DMS114 treated with DMSO at 0.1 percent for 48 hours (cell line): ENCODE results near the gene SLX4IP.

Experiments used
- DNase-seq: peaks from one replicate; lab custom pipeline; 2025; ENCODE audit not compliant: unreplicated experiment; lab: John Stamatoyannopoulos, UW

The SLX4IP gene

DNA sequence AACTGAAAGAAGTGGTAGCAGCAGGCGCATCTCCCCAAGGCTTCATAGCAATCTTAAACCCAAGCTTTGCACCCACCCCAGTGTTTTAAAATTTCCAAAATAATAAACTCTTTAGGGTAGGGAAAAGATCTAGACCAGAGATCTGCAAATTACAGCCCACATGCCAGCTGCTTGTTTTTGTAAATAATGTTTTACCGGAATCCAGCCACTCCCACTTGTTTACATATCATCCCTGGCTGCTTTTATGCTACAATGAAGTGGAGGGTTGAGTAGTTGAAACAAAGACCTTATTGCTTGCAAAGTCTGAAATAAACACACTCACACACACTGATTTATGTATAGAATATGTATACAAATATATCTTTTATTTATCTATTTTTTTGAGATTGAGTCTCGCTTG is 30.0 kb downstream of the SLX4IP start:
- DNase-seq: no peak

DNA sequence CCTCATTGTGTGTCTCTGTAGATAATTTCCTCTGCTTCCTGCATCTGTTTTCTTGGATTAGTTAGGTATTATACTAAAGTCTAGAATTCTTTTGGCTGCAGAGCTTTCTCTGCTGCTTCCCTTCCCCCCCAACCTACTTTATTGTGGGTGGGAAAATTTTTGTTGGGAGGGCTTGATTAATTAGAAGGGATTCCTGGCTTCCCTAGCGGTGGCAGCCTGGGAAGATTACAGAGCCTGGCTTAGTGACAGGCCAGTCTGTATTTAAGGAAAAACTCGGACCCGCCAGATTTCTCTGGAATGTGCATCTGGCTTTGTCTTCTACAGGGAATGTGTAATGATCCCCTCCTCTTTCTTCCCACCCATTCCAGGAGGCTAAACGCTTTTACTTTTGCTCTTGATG is 31.2 kb downstream of the SLX4IP start:
- DNase-seq: no peak

DNA sequence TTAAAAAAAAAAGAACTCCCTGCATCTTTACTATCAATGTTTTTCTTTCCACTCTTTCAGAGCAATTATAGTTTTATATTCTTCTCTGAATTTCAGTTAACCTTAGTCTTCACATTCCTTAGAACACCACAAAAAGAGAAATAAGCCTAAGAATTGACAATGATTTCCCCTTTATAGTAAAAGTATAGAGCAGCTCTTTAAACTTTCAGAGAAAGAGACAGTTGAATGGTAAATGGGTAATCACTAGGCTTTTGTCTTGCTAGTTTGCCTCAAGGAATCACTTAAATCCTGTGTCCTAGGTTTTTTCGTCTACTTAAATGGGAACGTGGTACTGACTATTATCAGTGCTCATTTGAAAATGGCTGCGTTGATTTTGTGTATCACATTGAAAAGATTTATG is 31.8 kb downstream of the SLX4IP start:
- DNase-seq: no peak

DNA sequence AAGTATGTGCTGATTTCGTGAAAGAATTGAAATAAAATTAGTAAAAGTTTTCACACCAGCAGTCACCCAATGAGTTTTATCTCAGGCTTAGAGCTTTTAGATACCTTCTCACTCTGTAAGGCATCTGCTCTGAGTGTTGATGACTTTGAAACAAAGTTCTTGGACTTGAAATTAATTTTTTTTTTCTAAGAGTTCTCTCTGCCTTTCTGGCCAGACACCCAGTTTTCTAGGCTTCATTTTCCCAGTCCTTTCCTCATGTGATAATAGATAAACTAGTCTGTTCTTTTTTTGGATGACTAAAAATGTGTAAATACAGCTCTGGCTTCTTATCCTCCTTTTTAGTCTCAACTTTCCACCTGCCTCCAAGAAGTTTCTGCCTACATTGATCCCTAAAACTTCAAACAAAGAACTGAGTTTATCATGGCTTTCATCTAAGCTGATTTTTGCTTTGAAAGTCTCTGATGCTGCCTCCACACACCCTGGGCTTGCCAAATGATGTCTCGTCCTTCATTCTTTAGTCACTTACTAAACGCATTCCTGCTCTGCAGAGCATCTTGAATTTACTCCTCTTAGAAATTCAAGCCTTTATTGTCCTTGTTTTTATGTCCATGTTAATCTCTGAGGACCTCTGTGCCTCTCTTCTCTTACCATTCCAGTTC is 32.7 kb downstream of the SLX4IP start:
- DNase-seq: no peak

DNA sequence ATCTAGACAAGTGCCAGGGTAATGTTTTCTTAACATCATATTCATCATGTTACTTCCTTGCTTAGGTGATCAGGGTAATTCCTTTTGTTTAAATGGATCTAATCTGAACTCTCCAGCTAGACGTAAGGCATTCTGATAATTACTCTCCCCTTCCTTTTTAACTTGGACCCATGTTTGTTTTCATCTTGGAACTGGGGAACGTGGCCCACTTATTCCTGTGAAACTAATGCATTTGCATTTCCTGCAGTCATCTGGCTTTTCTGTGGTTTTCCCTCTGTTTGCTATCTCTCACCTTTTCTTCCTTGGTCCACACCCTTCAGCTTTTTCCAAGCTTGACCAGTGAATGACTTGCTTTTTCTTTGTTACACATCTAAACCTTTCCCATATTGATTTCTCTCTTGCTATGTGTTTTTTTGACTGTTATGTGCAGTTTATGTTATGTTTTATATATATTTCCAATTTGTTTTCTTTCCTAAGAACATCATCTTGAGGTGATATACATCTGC is 33.3 kb downstream of the SLX4IP start:
- DNase-seq: no peak

DNA sequence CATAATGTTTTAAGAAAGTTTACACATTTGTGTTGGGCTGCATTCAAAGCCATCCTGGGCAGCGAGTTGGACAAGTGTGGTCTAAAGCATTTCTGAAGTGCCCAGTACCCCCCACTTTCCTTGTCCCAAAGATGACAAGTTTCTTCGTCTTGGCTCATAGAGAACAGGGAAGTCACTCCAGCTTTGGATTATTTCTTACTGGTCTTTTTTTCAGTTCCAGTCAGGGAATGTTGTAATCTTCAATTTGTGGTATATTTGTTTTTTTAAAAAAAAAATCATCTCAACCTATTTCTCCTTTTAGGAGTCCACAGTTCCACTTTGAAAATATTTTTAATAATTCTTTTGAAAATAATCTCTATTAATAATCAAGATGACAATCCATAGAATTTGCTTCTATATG is 34.0 kb downstream of the SLX4IP start:
- DNase-seq: no peak

DNA sequence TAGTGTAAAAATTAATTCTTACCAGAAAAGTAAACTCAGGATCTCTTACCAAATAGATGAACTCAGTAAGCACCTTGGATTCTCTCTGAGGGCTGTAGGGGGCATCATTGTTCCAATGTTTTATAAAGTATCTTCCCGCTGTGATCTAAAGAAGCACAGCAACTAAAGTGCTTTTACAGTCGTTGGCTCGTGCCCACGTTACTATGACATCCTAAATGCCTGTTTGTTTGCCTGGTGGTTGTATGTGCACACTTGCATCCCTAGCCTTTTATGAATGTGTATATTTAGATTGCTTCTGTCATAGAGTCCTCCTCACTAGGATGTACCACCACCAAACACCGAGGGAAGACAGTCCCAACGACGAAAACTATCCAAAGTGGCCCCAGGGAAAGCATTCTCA is 34.5 kb downstream of the SLX4IP start:
- no peak for DNase-seq

DNA sequence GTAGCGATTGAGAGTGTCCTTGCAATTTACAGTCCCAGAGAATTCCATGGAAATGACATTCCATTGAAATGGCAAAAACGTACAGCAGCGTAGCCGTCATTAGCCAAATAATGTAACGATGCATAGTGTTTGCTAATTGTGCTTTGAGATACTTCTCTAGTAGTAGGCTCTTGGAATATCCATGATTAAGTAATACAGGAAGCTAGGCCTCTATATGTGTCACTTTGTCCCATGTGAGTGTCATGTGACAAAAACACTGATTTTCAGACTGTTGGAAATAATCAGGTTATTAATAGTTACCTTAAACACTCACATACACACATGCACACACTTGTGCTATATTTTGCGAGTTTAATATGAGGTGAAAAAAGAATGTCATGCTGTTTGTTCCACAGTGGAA is 35.2 kb downstream of the SLX4IP start:
- no peak for DNase-seq

DNA sequence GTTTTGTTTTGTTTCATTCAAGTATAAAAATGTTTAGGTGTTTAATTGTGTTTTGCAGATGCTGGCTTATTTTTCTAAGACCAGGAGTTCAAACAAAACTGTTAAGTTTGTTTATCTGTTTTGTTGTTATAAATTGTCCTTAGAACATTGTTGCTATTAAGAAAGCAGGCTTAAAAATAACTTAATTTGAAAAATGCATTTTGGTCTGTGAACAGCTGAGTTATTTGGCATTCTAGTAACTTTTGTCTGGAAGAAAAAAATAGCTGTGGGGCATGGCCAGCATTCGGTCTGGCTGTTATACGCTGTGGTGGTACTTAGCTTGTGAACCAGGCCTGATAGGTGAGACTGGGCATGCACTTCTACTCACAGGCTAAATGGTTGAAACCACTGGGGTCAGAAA is 37.8 kb downstream of the SLX4IP start:
- DNase-seq: no peak

DNA sequence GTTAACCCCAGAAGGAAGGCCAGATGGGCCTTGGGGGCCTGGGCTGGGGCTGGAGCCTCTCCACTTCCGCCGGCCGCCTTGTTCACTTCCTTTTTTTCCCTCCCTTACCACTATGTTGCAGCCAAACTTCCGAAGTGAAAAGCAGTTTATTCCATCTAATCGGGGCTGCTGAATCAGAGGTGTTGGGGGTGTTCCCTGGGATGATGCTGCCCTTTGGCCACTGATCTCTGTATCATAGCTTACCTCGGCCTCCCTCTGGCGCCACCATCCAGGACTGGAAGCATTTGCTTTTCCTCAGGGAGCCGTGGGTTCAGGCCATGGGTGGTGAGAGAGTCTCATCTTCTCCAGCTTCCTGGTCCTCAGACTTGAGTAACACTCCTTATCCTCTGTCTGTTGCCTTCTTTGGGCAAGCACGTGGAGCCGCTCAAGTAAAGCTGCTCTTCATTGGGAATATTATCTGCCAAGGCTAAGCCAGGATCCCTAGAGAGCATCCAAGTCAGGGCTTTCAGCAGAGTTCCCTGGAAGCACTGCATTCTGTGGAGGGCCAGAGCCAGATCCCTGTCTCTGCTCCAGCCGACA is 39.6 kb downstream of the SLX4IP start:
- DNase-seq: no peak

DNA sequence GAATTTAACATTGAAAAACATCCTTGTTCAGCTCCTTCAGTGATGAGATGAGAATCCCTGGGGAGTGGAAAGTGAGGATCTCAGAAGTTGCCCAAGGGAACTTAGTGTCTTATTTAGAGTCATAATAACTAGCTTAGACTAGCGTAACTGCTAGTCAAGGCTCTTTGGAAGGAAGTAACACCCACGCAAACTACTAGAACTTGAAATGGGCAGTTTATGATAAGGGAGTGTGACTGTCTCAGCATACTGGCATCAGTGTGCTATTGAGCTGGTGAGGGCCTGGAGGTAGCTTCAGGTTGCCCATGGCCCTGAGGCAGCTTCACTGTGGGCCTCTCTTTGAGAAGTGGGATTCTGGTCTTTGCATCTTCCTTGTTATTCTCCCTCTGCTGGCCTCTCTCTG is 40.1 kb downstream of the SLX4IP start:
- DNase-seq: no peak

DNA sequence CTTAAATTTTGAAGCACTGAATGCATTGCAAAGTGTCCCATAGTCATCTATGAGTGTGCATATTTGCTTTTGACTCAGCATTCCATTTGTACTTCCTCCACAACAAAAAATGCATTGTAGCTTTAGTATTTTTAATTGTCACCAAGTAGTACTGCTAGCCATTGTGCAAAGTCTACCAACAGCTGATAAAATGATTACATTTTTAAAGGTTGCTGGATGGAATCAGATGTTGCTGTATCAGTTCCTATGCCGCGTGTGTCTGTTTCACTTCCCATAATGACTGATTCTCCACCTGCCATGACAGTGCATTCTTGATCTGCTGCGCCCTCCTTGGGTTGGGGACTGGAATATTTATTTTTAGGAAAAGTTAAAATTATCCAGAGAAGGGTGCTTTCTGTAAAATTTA is 41.2 kb downstream of the SLX4IP start:
- DNase-seq: no peak

DNA sequence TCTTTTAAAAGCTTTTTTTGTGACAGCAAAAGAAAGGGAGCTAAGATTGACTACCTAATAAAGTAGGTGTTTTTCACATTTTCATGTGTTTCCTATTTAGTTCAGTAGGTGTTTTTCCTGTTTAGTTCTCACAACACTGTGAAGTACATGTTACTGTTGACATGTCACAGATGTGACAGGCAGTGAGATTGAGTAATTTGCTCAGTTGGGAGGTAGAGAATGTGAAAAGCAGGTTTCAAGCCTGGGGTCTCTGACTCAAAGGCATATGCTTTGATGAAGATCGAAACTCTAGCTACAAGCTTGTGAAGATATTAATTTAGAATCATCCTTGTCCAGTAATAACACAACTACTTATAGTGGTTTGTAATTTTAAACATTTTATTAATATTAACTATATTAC is 43.1 kb downstream of the SLX4IP start:
- DNase-seq: no peak

DNA sequence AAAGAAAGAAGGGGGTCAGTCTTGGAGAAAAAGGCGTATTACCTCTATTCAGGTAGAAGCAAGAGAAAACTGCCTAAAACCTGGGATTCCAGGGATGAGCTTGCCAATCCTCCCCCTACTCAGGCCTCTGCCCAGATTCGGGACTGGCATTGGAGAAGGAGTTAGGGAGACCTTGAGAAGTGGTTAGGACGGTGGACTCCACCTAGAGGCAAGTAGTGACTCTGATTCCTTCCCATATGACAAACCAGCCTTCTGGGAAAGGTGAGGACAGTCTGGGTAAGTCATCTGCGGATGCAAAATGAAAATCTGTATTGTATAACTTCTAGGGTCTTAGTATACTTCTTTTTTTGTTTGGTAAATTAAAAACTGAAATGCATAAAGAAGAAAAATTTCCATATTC is 43.8 kb downstream of the SLX4IP start:
- DNase-seq: no peak

DNA sequence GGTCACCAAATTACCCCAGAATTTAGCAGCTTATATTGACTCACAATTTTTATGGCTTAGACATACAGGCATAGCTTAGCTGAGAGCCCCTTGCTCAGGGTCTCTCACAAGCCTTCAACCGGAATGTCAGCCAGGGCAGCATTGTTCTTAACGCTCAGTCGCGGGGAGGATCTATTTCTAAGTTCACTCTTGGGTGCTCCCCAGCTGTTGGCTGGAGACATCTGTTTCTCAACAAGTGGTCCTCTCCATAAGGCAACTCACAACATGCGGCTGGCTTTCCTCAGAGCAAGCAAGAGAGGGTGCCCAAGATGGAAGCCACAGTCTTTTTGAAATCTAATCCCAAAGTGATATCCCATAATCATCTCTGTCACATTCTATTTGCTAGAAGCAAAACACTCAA is 46.6 kb downstream of the SLX4IP start:
- no peak for DNase-seq

DNA sequence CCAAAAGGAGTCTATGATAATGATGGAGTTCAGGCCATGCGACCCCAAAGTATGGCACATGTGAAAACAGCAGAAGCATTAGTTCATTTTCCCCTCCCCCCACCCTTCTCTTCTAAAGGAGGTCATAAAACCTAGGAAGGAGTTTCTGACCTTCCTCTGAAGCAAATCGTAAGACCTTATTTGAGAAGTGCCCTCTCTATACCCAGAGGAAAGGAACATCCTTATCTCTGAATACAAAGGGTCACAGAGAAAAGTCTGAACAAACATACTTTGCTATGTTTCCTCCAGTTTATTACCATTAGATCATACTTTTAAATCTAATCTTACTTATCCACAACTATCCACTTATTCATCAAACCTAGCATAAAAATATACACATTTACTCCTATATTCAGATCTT is 48.6 kb downstream of the SLX4IP start:
- no peak for DNase-seq

DNA sequence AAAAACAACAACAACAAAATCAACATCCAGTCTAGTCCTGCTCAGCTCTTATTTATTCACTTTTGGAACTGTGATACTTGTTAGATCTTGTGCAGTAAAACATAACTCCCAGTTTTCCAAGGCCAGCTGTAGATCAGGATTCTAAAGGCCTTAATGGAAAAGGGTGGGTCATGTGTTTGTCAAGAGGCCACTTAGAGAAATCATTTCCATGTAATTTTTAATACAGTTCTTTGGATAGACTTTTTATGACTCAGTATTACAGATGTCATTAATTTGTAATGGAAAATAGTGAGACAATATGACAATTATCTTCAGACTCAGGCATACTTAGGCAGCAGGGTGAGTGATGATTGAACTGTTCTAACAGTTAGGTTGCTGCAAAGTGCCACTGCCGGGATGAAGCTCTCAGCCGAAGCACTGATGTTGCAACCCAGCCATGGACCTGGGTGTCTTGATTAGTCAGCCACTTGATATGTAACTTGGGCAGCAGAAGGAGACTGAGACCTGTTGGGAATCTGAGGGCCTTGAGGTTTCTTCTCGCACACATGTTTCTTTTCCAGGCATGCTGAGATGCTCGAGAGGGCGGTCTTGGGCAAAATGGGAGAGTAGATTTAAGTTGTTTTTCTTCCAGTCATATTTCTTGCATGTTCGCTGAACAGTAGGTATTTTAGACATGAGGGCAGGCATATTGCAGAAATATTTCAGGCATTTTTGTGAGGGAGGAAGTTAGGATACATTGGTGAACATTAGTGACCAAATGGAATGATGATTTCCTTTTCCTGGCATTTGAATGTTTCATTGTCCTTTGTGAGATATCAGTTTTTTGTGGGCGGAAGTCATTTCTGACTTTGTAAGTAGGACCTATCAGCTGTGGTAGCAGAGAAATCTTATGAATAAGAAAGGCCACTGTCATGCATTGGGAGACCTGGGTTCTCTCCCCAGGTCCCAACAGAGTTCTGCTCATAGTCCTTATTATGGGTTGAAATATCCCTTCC is 52.3 kb downstream of the SLX4IP start:
- DNase-seq: no peak

DNA sequence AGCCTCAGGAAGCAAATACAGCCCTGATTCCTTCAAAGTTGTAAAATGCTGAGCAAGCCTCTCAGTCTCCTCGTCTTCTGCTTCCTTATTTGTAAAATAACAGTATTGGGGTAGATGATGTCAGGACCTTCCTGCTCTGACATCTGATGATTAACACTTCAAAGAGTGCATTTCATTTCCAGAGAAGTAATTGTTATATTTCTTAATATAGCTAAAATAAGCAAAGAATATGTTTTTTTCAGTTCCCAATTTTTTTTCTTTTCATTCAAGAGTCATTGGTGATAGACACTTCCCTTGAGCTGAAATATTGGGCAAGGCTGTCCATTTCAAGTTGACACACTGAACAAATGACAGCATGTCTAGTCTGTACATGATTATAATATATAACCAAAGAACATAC is 53.4 kb downstream of the SLX4IP start:
- no peak for DNase-seq

DNA sequence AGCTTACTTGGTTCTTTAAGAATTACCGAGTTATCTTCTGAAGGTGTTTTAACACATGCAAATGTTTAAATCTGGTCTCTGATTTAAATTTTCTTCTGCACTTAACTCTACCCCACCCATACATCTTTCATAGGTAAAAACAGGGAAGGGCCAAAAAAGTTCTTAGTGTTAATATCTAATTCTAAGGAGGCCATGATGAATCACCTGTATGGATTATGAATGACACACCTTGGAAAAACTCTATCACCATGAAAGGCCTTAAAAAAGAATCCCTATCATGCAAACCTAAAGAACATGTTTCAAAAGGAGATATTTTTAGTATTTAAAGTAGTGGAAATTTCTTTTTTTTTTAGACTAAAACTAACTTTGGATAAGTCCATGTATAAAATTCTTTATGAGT is 54.7 kb downstream of the SLX4IP start:
- DNase-seq: no peak

DNA sequence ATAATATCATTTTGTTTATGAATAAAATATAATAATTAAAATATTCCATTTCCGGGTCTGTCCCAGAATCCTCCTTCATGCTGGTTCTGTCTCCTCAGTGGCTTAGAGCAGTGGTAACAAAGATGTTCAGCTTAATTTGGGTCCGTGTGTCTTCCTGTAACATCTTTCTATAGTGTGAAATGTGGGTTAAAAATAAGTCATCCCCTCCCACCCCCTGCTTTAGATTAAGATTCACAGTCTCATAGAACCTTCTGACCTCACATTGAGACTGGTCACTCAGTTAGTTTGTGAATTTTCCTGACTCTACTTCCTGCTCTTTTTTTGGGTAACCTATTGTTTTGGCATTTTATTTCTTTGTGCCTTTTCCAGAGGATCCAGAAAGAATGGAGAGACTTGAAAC is 55.2 kb downstream of the SLX4IP start:
- no peak for DNase-seq

DNA sequence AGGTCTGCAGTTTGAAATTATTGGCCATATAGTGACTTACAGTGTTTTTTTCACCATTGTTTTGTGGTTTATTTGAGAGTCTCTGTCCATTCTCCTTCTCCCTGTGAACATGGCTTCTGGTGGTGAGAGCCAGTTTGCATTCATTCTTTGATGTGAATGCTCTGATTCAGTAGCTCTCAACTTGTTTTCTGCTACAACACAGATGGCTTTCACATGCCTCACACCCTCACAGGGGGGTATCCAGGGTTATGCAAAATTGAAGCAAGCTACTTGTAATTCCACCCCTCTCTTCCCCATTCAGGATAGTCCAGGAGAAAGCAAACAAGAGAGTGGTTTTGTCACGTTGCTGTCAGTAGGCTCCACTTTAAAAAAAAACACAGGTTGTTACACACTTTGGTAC is 55.6 kb downstream of the SLX4IP start:
- no peak for DNase-seq

DNA sequence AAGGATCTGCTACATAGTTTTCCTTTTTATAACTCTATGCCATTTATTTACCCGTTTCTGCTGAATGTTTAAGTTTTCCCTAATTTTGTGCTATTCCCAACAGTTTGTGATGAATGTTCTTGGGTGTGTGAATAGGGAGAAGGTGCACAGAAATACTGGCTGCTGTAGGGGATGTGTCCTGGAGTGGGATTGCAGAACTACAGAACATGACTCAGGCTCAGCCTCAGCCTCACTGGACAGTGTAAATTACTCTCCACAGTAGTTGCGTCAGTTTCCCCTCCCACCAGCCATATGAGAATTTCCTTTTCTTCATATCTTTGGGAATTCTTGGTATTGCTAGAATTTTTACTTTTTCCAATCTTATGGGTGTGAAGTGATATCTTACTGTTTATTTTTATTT is 57.0 kb downstream of the SLX4IP start:
- DNase-seq: no peak
